Mucosa of stomach (tissue), 1 donor: Measurements from ENCODE around the gene GRAMD1B.

Source experiments
- H3K27me3 ChIP-seq: one replicate; pipeline ENCODE4 v1.7.0; 2013; ENCODE audit warnings: mild to moderate bottlenecking, low read length; ENCODE audit not compliant: control insufficient read depth, insufficient read depth
- H3K36me3 ChIP-seq: one replicate; pipeline ENCODE4 v1.7.0; 2013; ENCODE audit warnings: low read length; ENCODE audit not compliant: control insufficient read depth, insufficient read depth
- H3K4me1 ChIP-seq: one replicate; pipeline ENCODE4 v1.7.0; 2013; ENCODE audit warnings: mild to moderate bottlenecking, low read length; ENCODE audit not compliant: control insufficient read depth, insufficient read depth
- H3K4me3 ChIP-seq: one replicate; pipeline ENCODE4 v1.7.0; 2013; ENCODE audit warnings: low read length
- H3K9ac ChIP-seq: one replicate; pipeline ENCODE4 v1.7.0; 2013; ENCODE audit warnings: mild to moderate bottlenecking, low read length, moderate library complexity
- H3K9me3 ChIP-seq: one replicate; pipeline ENCODE4 v1.7.0; 2013; ENCODE audit warnings: mild to moderate bottlenecking, low read length, moderate library complexity; ENCODE audit not compliant: control insufficient read depth
- donor health status: Pancreatic carcinoma.

The GRAMD1B gene

DNA sequence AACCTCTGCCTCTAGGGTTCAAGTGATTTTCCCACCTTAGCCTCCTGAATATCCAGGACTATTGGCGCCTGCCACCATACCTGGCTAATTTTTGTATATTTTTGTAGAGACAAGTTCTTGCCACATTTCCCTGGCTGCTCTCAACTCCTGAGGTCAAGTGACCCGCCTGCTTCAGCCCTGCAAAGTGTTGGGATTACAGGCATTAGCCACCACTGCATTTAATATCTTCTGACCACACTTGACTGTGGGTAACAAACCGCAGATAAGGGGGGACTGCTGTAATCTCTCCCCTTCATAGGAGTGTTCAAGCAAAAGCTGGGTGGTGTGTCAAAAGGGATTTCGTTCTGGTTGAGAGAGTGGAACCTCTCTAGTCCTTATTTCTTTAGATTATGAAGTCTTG, 53.4 kb downstream of the GRAMD1B start:
- Histone ChIP-seq H3K4me3 (no peak overlapping the region), H3K9me3 (no peaks in the 10 kb centered on the region), H3K4me1 (no peaks in the 10 kb centered on the region), H3K27me3 (no peaks in the 10 kb centered on the region), H3K36me3 (no peaks in the 10 kb centered on the region), H3K9ac (no peak overlapping the region)

DNA sequence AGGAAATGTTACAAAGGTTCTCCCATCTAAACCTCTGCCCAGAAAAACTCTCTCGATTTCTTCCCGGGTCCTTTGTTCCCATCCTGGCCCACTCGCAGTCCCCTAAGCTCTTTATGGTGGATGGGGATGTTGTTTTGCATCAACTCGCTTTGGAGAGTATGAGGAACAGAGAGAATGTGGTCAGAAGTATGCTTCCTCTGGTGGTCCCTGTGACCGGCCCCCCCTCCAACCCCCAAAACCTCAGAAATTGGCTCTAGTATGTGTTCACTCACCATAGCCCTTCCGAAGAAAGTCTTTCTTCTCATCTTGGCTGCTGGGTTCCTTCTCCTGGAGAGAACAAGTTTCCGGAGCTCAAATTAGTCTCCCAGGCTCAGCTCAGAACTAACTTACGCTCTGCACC, 54.4 kb downstream of the GRAMD1B start:
- Histone ChIP-seq H3K9ac (no peak overlapping the region), H3K4me1 (no peaks in the 10 kb centered on the region), H3K4me3 (no peak overlapping the region), H3K9me3 (no peaks in the 10 kb centered on the region), H3K36me3 (no peaks in the 10 kb centered on the region), H3K27me3 (no peaks in the 10 kb centered on the region)

DNA sequence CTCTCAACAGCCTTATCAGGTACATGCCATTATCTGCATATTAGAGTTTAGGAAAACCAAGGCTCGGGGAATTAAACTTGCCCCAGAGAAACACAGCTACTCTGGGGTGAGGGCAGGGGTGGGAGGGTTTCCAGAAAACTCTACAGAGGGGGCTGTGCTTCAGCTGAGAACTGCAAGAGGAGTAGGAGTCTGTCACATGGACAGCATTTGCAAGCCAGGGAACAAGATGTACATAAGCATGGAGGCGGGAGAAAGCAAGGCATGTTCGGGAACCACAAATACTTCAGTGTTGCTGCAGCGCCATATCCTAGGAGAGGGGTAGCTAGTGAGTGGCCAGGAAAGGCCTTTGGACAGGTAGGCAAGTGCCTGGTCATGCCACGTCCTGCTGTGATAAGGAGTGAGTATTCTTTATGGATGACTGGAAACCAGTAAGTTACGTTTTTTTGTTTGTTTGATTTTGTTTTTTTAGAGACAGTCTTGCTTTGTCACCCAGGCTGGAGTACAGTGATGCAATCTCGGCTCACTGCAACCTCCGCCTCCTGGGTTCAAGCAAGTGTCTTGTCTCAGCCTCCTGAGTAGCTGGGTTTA, 57.2 kb downstream of the GRAMD1B start:
- Histone ChIP-seq H3K4me1 (no peaks in the 10 kb centered on the region), H3K9ac (no peak overlapping the region), H3K27me3 (no peaks in the 10 kb centered on the region), H3K36me3 (no peaks in the 10 kb centered on the region), H3K9me3 (no peaks in the 10 kb centered on the region), H3K4me3 (no peak overlapping the region)

DNA sequence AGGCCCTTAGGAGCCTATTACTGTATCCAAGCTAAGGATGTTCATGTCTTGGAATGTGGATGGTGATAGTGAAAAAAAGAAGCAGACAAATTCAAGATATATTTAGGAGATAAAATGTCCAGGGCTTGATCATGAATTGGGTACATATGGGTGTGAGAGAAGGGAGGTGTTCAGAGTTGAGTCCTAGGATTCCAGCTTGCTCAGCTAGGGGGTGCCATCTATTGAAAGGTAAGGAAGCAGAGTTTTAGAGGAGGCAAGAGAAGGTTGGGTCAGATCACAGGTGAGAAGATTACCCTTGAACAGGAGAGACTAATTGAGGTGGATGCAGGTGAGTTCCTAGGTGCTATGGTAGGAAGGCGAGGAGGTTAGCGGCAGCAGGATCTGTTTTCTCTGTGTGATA, 60.5 kb downstream of the GRAMD1B start:
- Histone ChIP-seq H3K36me3 (no peaks in the 10 kb centered on the region), H3K27me3 (no peaks in the 10 kb centered on the region), H3K4me1 (no peaks in the 10 kb centered on the region), H3K9me3 (no peaks in the 10 kb centered on the region), H3K9ac (no peak overlapping the region), H3K4me3 (no peak overlapping the region)

DNA sequence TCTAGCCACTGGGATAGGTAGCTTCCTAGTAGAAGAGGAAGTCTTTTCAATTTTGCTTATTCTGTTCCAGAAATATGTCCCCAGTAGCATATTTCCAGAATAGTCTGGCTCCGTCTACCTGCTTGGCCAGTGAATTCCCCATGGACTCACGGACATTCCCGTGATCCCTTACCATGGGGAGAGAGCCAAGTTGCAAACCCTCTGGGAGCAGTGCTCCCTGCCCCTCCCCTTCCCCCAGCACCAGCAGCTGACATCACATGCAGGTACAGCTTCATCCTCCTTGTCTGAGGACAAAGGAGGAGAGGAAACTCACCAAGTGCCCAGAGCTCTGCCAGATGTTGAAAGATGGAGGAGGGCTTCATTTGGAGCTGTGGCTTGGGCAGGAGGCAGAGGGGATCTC, 61.2 kb downstream of the GRAMD1B start:
- Histone ChIP-seq H3K4me3 (no peak overlapping the region), H3K27me3 (no peaks in the 10 kb centered on the region), H3K9me3 (no peaks in the 10 kb centered on the region), H3K4me1 (no peaks in the 10 kb centered on the region), H3K9ac (no peak overlapping the region), H3K36me3 (no peaks in the 10 kb centered on the region)

DNA sequence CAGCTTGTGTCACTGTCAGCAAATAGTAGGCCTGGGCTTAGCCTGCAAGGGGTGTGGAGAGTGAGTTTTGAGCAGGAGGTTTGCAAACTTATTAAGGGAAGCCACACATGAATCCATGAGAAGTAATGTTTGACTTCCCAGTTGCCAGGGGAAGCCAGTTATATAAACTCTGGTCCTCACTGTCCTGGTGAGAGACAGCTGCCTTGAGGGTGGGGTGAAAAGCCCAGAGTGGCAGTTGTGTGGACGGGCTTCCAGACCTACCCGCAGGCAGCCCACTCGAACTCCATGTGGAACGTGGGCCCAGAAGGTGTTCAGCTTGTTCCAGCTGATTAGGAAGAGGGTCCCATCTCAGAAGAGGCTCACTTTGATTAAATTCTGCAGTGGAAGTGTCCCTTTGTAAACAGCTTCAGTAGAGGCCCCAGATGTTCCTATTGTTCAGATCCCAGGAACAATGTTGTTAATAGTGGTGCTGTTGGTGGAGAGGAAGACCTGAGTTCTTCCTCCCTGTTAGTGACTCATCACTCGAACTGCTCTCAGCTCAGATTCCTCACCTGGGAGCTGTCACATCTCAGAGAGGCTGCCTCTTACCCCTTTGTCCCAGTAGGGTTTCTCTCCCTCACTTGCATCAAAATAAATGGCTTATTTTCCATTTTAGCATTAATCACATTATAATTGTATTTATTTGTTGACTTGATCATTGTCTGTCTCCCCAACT, 63.4 kb downstream of the GRAMD1B start:
- Histone ChIP-seq H3K9me3 (no peaks in the 10 kb centered on the region), H3K4me3 (no peak overlapping the region), H3K36me3 (no peaks in the 10 kb centered on the region), H3K4me1 (no peaks in the 10 kb centered on the region), H3K9ac (no peak overlapping the region), H3K27me3 (no peaks in the 10 kb centered on the region)

DNA sequence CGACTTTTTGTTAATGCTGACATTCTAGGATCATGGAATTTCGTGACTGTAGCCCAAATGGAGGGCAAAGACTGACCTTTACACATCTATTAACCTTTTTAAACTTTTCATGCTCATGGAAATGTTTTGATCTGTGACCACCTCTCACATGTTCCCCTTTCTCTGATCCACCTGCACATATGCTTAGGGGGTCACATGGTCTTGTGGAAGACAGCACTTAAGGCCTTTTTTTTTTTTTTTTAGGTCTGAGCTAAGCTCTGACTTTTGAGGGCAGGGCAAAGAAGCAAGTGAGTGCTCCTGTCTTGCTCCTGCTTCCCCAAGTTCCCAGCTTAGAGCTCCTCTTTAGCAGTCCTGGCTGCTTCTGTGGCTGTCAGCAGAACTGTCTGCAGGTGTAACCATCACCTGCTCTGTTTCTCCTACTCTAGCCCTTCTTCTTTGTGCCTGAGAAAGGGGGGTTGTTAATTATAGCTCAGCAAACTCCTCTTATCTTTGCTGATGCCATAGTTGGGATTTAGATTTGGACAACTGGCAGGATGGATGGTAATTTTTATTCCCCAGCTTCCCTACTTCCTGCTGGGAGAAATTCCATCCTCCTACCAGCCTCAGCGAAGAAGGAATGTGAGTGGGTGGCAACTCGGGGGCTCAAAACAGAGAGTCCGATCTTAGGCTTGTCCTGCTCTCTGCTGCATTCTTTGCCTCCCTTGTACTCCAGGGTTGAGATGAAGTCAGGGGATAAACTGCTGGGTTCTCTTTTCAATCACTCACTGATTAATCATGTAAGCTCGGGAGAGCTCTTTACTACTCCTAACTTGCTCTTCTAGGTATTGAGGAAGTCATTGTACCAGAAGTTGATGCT, 64.4 kb downstream of the GRAMD1B start:
- H3K4me3 ChIP-seq: no peak overlapping the region
- H3K9me3 ChIP-seq: no peaks in the 10 kb centered on the region
- no peaks in the 10 kb centered on the region for H3K36me3 ChIP-seq
- no peak overlapping the region for H3K9ac ChIP-seq
- no peaks in the 10 kb centered on the region for H3K27me3 ChIP-seq
- H3K4me1 ChIP-seq: no peaks in the 10 kb centered on the region

DNA sequence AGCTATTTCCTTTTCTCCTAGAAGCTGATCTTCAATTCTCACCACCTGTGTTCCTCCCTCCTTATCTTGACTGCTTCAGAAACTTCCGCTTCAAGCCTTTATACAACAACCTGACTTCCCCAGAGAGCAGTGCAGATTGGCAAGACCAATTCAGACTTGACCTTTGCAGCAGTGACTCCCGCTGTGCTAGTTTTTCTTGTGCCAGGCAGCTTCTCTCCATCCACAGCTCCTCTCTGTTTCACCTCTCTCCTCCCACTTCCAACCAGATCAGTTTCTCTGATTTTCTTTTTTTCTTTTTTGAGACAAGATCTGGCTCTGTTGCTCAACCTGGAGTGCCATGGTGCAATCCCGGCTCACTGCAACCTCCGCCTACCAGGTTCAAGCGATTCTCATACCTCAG, 74.3 kb downstream of the GRAMD1B start:
- H3K27me3 ChIP-seq: no peaks in the 10 kb centered on the region
- H3K4me3 ChIP-seq: no peak overlapping the region
- H3K9me3 ChIP-seq: no peaks in the 10 kb centered on the region
- H3K9ac ChIP-seq: no peak overlapping the region
- H3K36me3 ChIP-seq: no peaks in the 10 kb centered on the region
- no peaks in the 10 kb centered on the region for H3K4me1 ChIP-seq

DNA sequence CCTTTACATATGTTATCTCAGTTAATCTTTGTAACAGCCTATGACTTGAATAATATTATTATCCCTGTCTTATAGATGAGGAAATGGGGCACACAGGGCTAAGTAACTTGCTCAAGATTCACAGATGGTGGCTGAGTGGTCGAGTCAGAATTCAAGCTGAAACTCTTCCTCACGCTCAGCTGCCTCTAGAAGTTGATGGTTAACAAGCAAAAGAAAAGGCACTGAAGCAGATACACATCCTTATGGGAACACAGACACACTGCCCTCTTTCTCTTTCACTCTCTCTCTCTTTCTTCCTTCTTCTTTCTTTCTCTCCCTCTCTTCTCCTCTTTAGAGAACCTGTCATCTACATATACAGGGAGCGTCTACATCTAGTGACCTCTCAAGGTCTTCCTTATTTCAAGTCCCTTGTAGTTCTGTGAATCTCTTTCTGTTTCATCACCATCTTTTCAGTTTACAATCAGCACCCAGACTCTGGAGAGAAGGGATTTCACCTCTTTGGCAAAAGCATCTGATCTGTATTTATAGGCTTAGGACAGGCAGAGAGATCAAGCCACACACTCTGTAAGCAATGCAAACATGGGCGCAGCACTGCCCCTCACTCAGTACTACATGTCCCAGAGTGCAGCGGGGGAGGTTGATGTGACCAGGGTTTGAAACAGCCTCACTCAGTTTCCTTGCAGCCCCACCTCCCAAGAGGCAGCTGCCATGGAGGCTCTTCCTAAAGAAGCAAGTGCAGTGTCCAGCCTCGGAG, 75.7 kb downstream of the GRAMD1B start:
- Histone ChIP-seq H3K27me3 (no peaks in the 10 kb centered on the region), H3K9me3 (no peaks in the 10 kb centered on the region), H3K4me1 (no peaks in the 10 kb centered on the region), H3K9ac (no peak overlapping the region), H3K4me3 (no peak overlapping the region), H3K36me3 (no peaks in the 10 kb centered on the region)

DNA sequence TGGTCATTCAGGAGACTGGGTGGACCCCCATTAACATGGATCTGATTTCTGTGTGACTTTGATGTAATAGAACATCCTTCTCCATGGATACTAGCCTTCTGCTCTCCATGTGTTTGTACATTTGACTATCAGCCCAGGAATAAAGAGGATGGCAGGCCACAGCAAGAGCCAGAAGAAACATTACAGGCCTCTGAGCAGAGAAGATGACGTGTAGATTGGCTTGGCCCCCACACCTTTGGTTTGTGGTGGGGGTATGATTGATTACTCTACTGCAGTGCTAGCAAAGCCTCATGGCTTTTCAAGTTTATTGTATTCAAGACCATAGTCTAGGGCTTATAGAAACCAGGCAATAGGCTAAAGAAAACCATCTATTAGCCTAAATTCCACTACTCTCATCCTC, 77.0 kb downstream of the GRAMD1B start:
- no peak overlapping the region for H3K4me3 ChIP-seq
- no peaks in the 10 kb centered on the region for H3K36me3 ChIP-seq
- H3K9me3 ChIP-seq: no peaks in the 10 kb centered on the region
- H3K4me1 ChIP-seq: no peaks in the 10 kb centered on the region
- no peaks in the 10 kb centered on the region for H3K27me3 ChIP-seq
- no peak overlapping the region for H3K9ac ChIP-seq

DNA sequence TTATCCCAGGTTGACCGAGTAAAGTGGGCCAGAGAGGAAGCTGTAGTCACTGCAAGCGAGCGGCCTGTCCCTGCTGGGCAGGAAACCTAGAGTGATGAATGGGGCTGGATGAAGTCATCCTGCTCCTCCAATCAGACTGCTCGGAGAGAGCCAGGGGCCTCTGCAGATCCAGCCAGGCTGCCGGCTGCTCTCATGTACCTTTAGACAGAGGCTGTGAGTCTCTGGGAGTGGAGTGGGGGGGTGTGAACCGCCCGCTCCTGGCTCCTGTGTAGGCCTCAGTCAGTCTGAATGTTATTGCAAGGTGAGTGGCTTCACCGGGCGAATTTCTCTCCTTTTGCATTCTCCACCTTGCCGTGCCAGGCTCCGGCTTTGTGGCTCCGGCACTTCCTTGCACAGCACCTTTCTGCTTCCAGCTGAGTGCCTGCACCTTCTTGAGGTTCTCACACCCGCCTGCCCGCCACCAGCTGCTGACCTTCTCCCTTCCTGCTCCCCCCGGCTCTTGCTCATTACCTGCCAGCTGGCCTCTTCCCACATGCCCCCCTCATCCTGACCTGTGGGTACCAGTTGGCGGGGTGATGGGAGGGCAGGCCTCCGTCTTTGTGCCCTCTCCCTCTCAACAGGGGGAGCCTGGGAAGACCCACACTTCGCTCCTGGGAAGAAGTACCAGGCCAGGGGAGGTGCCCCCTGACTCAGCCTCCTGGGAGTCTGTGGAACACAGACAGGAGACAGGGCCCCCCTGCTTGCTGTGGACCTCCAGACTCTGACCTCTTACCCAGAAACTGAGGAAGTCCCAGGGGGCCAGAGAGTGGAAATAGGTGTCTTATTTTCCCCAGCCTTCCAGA, 79.9 kb downstream of the GRAMD1B start:
- H3K9me3 ChIP-seq: no peaks in the 10 kb centered on the region
- H3K27me3 ChIP-seq: no peaks in the 10 kb centered on the region
- H3K4me1 ChIP-seq: no peaks in the 10 kb centered on the region
- no peak overlapping the region for H3K9ac ChIP-seq
- H3K36me3 ChIP-seq: no peaks in the 10 kb centered on the region
- no peak overlapping the region for H3K4me3 ChIP-seq
